Hepatocyte (in vitro differentiated cells): ENCODE data around the gene MVB12B. TPM values are rescaled to one million over a fixed set of nuclear protein-coding genes. Genes with fewer than 3 reads are reported as not detected.

ENCODE experiments used
- DNase-seq: peaks from one replicate; pipeline ENCODE4 v3.0.0-alpha.2; 2016; ENCODE audit warnings: low spot score
- H2AFZ ChIP-seq: fragments of 200-600 bp; sonication (generic); 2 replicates; pipeline ENCODE4 v1.6.0; 2016; ENCODE audit warnings: antibody characterized with exemption, mild to moderate bottlenecking
- H3K27ac ChIP-seq: fragments of 200-600 bp; sonication (generic); 2 replicates; pipeline ENCODE4 v1.5.1; 2016; ENCODE audit warnings: mild to moderate bottlenecking
- H3K27me3 ChIP-seq: fragments of 200-600 bp; sonication (generic); 2 replicates; pipeline ENCODE4 v1.6.1; 2016
- H3K36me3 ChIP-seq: fragments of 200-600 bp; sonication (generic); replicated peaks from 2 replicates; pipeline ENCODE4 v1.5.1; 2016; ENCODE audit warnings: low read depth; ENCODE audit not compliant: insufficient read depth
- H3K4me1 ChIP-seq: fragments of 200-600 bp; sonication (generic); 2 replicates; pipeline ENCODE4 v1.5.1; 2016; ENCODE audit warnings: mild to moderate bottlenecking, moderate library complexity; ENCODE audit not compliant: insufficient read depth
- H3K4me2 ChIP-seq: fragments of 200-600 bp; sonication (generic); 2 replicates; pipeline ENCODE4 v1.6.0; 2016
- H3K4me3 ChIP-seq: fragments of 200-600 bp; sonication (generic); 2 replicates; pipeline ENCODE4 v1.5.1; 2016; ENCODE audit warnings: mild to moderate bottlenecking
- H3K79me2 ChIP-seq: fragments of 200-600 bp; sonication (generic); 2 replicates; pipeline ENCODE4 v1.6.0; 2017; ENCODE audit warnings: mild to moderate bottlenecking
- H3K9me2 ChIP-seq: fragments of 200-600 bp; sonication (generic); replicated peaks from 2 replicates; pipeline ENCODE4 v1.6.0; 2017; ENCODE audit warnings: mild to moderate bottlenecking; ENCODE audit not compliant: insufficient read depth
- H3K9me3 ChIP-seq: fragments of 200-600 bp; sonication (generic); 2 replicates; pipeline ENCODE4 v1.5.1; 2016; ENCODE audit warnings: low read depth, mild to moderate bottlenecking
- H4K20me1 ChIP-seq: fragments of 200-600 bp; sonication (generic); 2 replicates; pipeline ENCODE4 v1.6.0; 2016; ENCODE audit warnings: mild to moderate bottlenecking; ENCODE audit not compliant: insufficient read depth, poor library complexity, severe bottlenecking
- CTCF ChIP-seq: fragments of 200-600 bp; sonication (generic); IDR thresholded peaks from 2 replicates; pipeline ENCODE4 v1.5.1; 2016; ENCODE audit warnings: antibody characterized with exemption, mild to moderate bottlenecking; ENCODE audit not compliant: poor library complexity
- EZH2 ChIP-seq: fragments of 200-600 bp; sonication (generic); IDR thresholded peaks from 2 replicates; pipeline ENCODE4 v1.6.1; 2016; ENCODE audit warnings: antibody characterized with exemption, mild to moderate bottlenecking, borderline replicate concordance
- EZH2phosphoT487 ChIP-seq: fragments of 200-600 bp; sonication (generic); IDR thresholded peaks from one replicate; pipeline ENCODE4 v1.6.1; 2018; ENCODE audit warnings: antibody characterized with exemption, mild to moderate bottlenecking, low read depth, moderate library complexity; ENCODE audit not compliant: unreplicated experiment, severe bottlenecking
- WGBS: methylation state at CpG from one replicate; pipeline ENCODE4 v1.1.6; 2016; ENCODE audit warnings: low lambda C conversion rate; ENCODE audit errors: missing lambda C conversion rate; 5-methylcytosine and 5-hydroxymethylcytosine counted together
- polyA plus RNA-seq: library from polyadenylated mRNA; unstranded; fragments of >200 nt; fragmentation: Nextera tagmentation; extraction: Ambion mirVana; gene quantifications from 2 replicates; pipeline ENCODE4 v1.2.1, GENCODE V29; 2016
- total RNA-seq: library from RNA; depleted of rRNA; stranded (reverse); fragments of >200 nt; gene quantifications from 2 replicates; pipeline ENCODE4 v1.2.3, GENCODE V29; 2014

MVB12B gene
- total and polyA plus RNA-seq, 2 experiments from 2014 or later: 11.8 to 12.1 TPM

- TF ChIP-seq EZH2 (peak; percentile 4), EZH2phosphoT487 (no peak), CTCF (no peak)
- Histone ChIP-seq H3K9me2 (no peaks in the 10 kb centered on the region), H3K36me3 (no peaks in the 10 kb centered on the region), H2AFZ (no peak overlapping the region), H3K27me3 (peaks cover 55% of the 10 kb centered on the region), H3K4me3 (no peak overlapping the region), H3K4me1 (peaks cover 9% of the 10 kb centered on the region), H3K79me2 (no peaks in the 10 kb centered on the region), H3K4me2 (no peak overlapping the region), H3K27ac (no peak overlapping the region), H3K9me3 (no peaks in the 10 kb centered on the region), H4K20me1 (no peaks in the 10 kb centered on the region)
- no peak for DNase-seq
- WGBS: 39% methylated on average over 11 of the region's 11 CpGs
Measured at GRCh38 chr9:126521089-126521488, 194.5 kb downstream of the MVB12B start.

- TF ChIP-seq EZH2: no peak
- TF ChIP-seq EZH2phosphoT487: no peak
- no peak for TF ChIP-seq CTCF
- H3K9me3 ChIP-seq: no peaks in the 10 kb centered on the region
- 80% methylated on average over 13 of the region's 13 CpGs for WGBS
Measured at GRCh38 chr9:126521551-126521950, 194.9 kb downstream of the MVB12B start.

GRCh38 chr9:126521976-126522590 is 195.5 kb downstream of the MVB12B start:
- no peak for DNase-seq
- Histone ChIP-seq H2AFZ (no peak overlapping the region), H3K9me2 (no peaks in the 10 kb centered on the region), H3K79me2 (no peaks in the 10 kb centered on the region), H3K4me3 (no peak overlapping the region), H3K4me1 (peaks cover 5% of the 10 kb centered on the region), H3K36me3 (no peaks in the 10 kb centered on the region), H4K20me1 (no peaks in the 10 kb centered on the region), H3K27ac (no peak overlapping the region), H3K27me3 (peaks cover 50% of the 10 kb centered on the region), H3K4me2 (no peak overlapping the region), H3K9me3 (no peaks in the 10 kb centered on the region)
- 91% methylated on average over 10 of the region's 10 CpGs for WGBS
- TF ChIP-seq EZH2phosphoT487 (no peak), EZH2 (no peak), CTCF (no peak)

More at GRCh38 chr9:126521551-126521950, 194.9 kb downstream of the MVB12B start:
- Histone ChIP-seq H3K27me3 (peaks cover 52% of the 10 kb centered on the region), H3K9me2 (no peaks in the 10 kb centered on the region), H3K36me3 (no peaks in the 10 kb centered on the region), H3K79me2 (no peaks in the 10 kb centered on the region), H3K4me1 (peaks cover 7% of the 10 kb centered on the region), H3K4me2 (no peak overlapping the region), H3K27ac (no peak overlapping the region), H3K4me3 (no peak overlapping the region), H4K20me1 (no peaks in the 10 kb centered on the region), H2AFZ (no peak overlapping the region)
- no peak for DNase-seq
